GM12891 (cell line): ENCODE data around the gene KCNAB1.

ENCODE experiments used
- DNase-seq: peaks from one replicate; pipeline ENCODE4 v3.0.0; 2011; ENCODE audit warnings: low spot score; ENCODE audit not compliant: insufficient read length
- FAIRE-seq: peaks from 2 replicates; lab custom pipeline; 2011; peaks lifted over from hg19 to GRCh38; lab: Jason Lieb, UNC
- PAX5 ChIP-seq: IDR thresholded peaks from 2 replicates; pipeline ENCODE4 v1.6.1; 2011; ENCODE audit warnings: low read length, moderate library complexity, mild to moderate bottlenecking; ENCODE audit not compliant: insufficient read depth, severe bottlenecking
- POLR2A ChIP-seq: IDR thresholded peaks from 2 replicates; pipeline ENCODE4 v1.6.1; 2011; ENCODE audit warnings: low read depth, low read length, control low read depth
- POLR2AphosphoS5 ChIP-seq: IDR thresholded peaks from 2 replicates; pipeline ENCODE4 v1.6.1; 2011; ENCODE audit warnings: low read depth, low read length, control low read depth
- POU2F2 ChIP-seq: IDR thresholded peaks from 2 replicates; pipeline ENCODE4 v1.6.1; 2011; ENCODE audit warnings: low read depth, mild to moderate bottlenecking, control low read depth, low read length, moderate library complexity
- SPI1 ChIP-seq: IDR thresholded peaks from 2 replicates; pipeline ENCODE4 v1.6.1; 2011; ENCODE audit warnings: low read depth, low read length, control low read depth
- TAF1 ChIP-seq: IDR thresholded peaks from 2 replicates; pipeline ENCODE4 v1.6.1; 2011; ENCODE audit warnings: low read depth, low read length, control low read depth

Gene KCNAB1

GRCh38 chr3:156106721-156107373, 13.5 kb upstream of the KCNAB1 start:
- TF ChIP-seq PAX5 (no peak), POLR2A (no peak), POLR2AphosphoS5 (no peak), TAF1 (no peak), POU2F2 (no peak), SPI1 (no peak)
- FAIRE-seq (no peak), DNase-seq (no peak)

GRCh38 chr3:156107504-156107903, 12.9 kb upstream of the KCNAB1 start:
- DNase-seq = no peak
- TF ChIP-seq PAX5 (no peak), SPI1 (no peak), POLR2A (no peak), TAF1 (no peak), POLR2AphosphoS5 (no peak)
- no peak for FAIRE-seq

- FAIRE-seq (no peak), DNase-seq (no peak)
- no peak for TF ChIP-seq POLR2AphosphoS5
- TF ChIP-seq POLR2A = no peak
- no peak for TF ChIP-seq SPI1
- TF ChIP-seq POU2F2 = no peak
- TF ChIP-seq PAX5 = no peak
- no peak for TF ChIP-seq TAF1
These were observed 11.8 kb upstream of the KCNAB1 start for GRCh38 chr3:156108616-156109015.

- TF ChIP-seq POU2F2 = no peak
- no peak for TF ChIP-seq POLR2AphosphoS5
- TF ChIP-seq POLR2A = no peak
- TF ChIP-seq TAF1 = no peak
- no peak for TF ChIP-seq SPI1
- TF ChIP-seq PAX5 = no peak
- DNase-seq = no peak
- no peak for FAIRE-seq
These were observed 10.4 kb upstream of the KCNAB1 start for GRCh38 chr3:156109989-156110388.

GRCh38 chr3:156126467-156126866, 6.1 kb downstream of the KCNAB1 start:
- no peak for FAIRE-seq
- DNase-seq = no peak
- TF ChIP-seq POU2F2 = no peak
- no peak for TF ChIP-seq POLR2A
- TF ChIP-seq TAF1 = no peak
- no peak for TF ChIP-seq POLR2AphosphoS5
- TF ChIP-seq SPI1 = no peak
- TF ChIP-seq PAX5 = no peak

- FAIRE-seq = no peak
- DNase-seq = no peak
- TF ChIP-seq POLR2A = no peak
- TF ChIP-seq POLR2AphosphoS5 = no peak
- no peak for TF ChIP-seq SPI1
- TF ChIP-seq POU2F2 = no peak
- TF ChIP-seq TAF1 = no peak
- TF ChIP-seq PAX5 = no peak
These were observed 10.9 kb downstream of the KCNAB1 start for GRCh38 chr3:156131241-156131640.

- no peak for DNase-seq
- FAIRE-seq = no peak
- TF ChIP-seq POLR2A (no peak), POLR2AphosphoS5 (no peak), POU2F2 (no peak), TAF1 (no peak), SPI1 (no peak), PAX5 (no peak)
These were observed 11.4 kb downstream of the KCNAB1 start for GRCh38 chr3:156131799-156132198.

GRCh38 chr3:156132313-156132712, 11.9 kb downstream of the KCNAB1 start:
- TF ChIP-seq TAF1 = no peak
- no peak for TF ChIP-seq SPI1
- FAIRE-seq = no peak
- DNase-seq = no peak

GRCh38 chr3:156133076-156133475, 12.7 kb downstream of the KCNAB1 start:
- TF ChIP-seq POLR2AphosphoS5 = no peak
- no peak for TF ChIP-seq SPI1
- TF ChIP-seq POLR2A = no peak
- no peak for DNase-seq
- FAIRE-seq = no peak

- FAIRE-seq (no peak), DNase-seq (no peak)
- TF ChIP-seq SPI1 = no peak
- no peak for TF ChIP-seq POU2F2
- TF ChIP-seq PAX5 = no peak
- no peak for TF ChIP-seq POLR2AphosphoS5
- no peak for TF ChIP-seq POLR2A
- no peak for TF ChIP-seq TAF1
These were observed 15.7 kb downstream of the KCNAB1 start for GRCh38 chr3:156135921-156136638.
